ENCODE measurements around the gene CEACAM3. TPM values are rescaled to one million over a fixed set of nuclear protein-coding genes. Genes with fewer than 3 reads are reported as not detected.

CEACAM3 gene
- total RNA-seq, 1 experiment from 2014 or later: not detected

DNA sequence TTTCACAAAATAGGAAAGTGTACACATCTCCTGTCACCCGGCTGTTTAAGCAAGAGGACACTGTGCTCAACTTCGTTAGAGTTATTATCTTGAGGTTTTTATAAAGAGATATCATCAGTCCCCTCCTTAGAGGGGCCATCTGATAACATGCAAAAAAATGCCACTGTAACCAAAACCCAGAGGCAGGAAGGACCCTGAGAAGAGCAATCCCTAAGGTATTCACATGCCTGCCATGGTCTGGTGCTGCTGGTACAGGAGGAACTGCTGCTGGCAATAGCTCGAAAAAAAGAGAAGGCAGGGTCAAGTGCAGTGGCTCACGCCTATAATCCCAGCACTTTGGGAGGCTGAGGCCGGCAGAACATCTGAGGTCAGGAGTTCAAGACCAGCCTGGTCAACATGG, 12.8 kb upstream of the CEACAM3 start:
- Histone ChIP-seq H3K56ac (ENCODE audit: insufficient read length, low read depth, low read length) (no peak overlapping the region), H2BK15ac (ENCODE audit: low read depth, low read length) (no peak overlapping the region), H3K18ac (ENCODE audit: insufficient read length, low read depth, low read length) (no peak overlapping the region), H2BK5ac (ENCODE audit: insufficient read length, low read length) (no peak overlapping the region), H2BK12ac (ENCODE audit: insufficient read length, low read depth, low read length) (no peak overlapping the region), H3K9ac (ENCODE audit: extremely low read depth, insufficient read length, low read length) (no peak overlapping the region), H3K4ac (ENCODE audit: low read depth, low read length) (no peak overlapping the region), H3K79me1 (ENCODE audit: insufficient read depth, low read depth, low read length, poor library complexity, severe bottlenecking) (no peaks in the 10 kb centered on the region), H3K79me2 (ENCODE audit: insufficient read depth, low read length) (no peaks in the 10 kb centered on the region), H2AFZ (ENCODE audit: low read length) (no peak overlapping the region), H3K4me2 (ENCODE audit: insufficient read depth, insufficient read length, low read length) (no peak overlapping the region), H3K9me3 (ENCODE audit: control insufficient read depth, low read depth, low read length) (no peaks in the 10 kb centered on the region), H3K23me2 (ENCODE audit: insufficient read length, low read depth, low read length, poor library complexity, severe bottlenecking) (no peaks in the 10 kb centered on the region), H2BK20ac (ENCODE audit: low read depth, low read length, poor library complexity, severe bottlenecking) (no peak overlapping the region), H3K27me3 (ENCODE audit: insufficient read depth, low read length) (no peaks in the 10 kb centered on the region; the same call in 1 of the 2 replicates), H4K8ac (replicated peaks; ENCODE audit: insufficient read length, low read depth, low read length) (no peak overlapping the region), H3K14ac (ENCODE audit: insufficient read depth, low read length) (no peak overlapping the region), H3K23ac (ENCODE audit: insufficient read length, low read depth, low read length) (no peak overlapping the region), H4K20me1 (ENCODE audit: control insufficient read depth, insufficient read depth, insufficient read length) (no peaks in the 10 kb centered on the region), H4K5ac (ENCODE audit: insufficient read length, low read depth, low read length) (no peak overlapping the region), H2BK120ac (ENCODE audit: low read depth, low read length, poor library complexity, severe bottlenecking) (no peak overlapping the region), H3T11ph (ENCODE audit: low read length) (no peak overlapping the region), H2AK5ac (ENCODE audit: insufficient read length, low read length) (no peak overlapping the region), H4K91ac (ENCODE audit: insufficient read length, low read depth, low read length) (no peak overlapping the region), H3K27ac (ENCODE audit: insufficient read length, low read depth, low read length) (no peak overlapping the region), H3K4me1 (ENCODE audit: insufficient read depth, low read length) (no peaks in the 10 kb centered on the region)
- Mint-ChIP-seq H3K27me3 (ENCODE audit: low read depth) (peaks cover 25% of the 10 kb centered on the region), H3K4me1 (no peaks in the 10 kb centered on the region), H3K4me3 (no peak overlapping the region), H3K9me3 (peaks cover 20 to 67% of the 10 kb centered on the region in 2 experiments), H3K36me3 (ENCODE audit: insufficient read depth in 1 of 3, low read depth in 3 of 3) (peaks cover 0 to 13% (median 0%) of the 10 kb centered on the region in 3 experiments; a peak in 2 of 7 replicates), H3K27ac (no peak overlapping the region)
- no CpG with 5 or more reads among the region's 5 CpGs for WGBS (ENCODE audit: extremely low coverage, insufficient read length, low lambda C conversion rate)
- TF ChIP-seq, protein P1, sequence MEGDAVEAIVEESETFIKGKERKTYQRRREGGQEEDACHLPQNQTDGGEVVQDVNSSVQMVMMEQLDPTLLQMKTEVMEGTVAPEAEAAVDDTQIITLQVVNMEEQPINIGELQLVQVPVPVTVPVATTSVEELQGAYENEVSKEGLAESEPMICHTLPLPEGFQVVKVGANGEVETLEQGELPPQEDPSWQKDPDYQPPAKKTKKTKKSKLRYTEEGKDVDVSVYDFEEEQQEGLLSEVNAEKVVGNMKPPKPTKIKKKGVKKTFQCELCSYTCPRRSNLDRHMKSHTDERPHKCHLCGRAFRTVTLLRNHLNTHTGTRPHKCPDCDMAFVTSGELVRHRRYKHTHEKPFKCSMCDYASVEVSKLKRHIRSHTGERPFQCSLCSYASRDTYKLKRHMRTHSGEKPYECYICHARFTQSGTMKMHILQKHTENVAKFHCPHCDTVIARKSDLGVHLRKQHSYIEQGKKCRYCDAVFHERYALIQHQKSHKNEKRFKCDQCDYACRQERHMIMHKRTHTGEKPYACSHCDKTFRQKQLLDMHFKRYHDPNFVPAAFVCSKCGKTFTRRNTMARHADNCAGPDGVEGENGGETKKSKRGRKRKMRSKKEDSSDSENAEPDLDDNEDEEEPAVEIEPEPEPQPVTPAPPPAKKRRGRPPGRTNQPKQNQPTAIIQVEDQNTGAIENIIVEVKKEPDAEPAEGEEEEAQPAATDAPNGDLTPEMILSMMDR (conservative IDR thresholded peaks at IDR 0.05): no peak
- no peak for DNase-seq
